ENCODE data around the gene RBM17.

GRCh38 chr10:6044751-6045313 is 44.0 kb upstream of the RBM17 start:
- TF ChIP-seq, protein P1, sequence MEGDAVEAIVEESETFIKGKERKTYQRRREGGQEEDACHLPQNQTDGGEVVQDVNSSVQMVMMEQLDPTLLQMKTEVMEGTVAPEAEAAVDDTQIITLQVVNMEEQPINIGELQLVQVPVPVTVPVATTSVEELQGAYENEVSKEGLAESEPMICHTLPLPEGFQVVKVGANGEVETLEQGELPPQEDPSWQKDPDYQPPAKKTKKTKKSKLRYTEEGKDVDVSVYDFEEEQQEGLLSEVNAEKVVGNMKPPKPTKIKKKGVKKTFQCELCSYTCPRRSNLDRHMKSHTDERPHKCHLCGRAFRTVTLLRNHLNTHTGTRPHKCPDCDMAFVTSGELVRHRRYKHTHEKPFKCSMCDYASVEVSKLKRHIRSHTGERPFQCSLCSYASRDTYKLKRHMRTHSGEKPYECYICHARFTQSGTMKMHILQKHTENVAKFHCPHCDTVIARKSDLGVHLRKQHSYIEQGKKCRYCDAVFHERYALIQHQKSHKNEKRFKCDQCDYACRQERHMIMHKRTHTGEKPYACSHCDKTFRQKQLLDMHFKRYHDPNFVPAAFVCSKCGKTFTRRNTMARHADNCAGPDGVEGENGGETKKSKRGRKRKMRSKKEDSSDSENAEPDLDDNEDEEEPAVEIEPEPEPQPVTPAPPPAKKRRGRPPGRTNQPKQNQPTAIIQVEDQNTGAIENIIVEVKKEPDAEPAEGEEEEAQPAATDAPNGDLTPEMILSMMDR (IDR thresholded peaks at IDR 0.05), result no peak
- no peak for TF ChIP-seq POLR2AphosphoS5 (IDR thresholded peaks at IDR 0.05)
